H9 (cell line): Measurements from ENCODE around the gene MTHFD1L. TPM values are rescaled to one million over a fixed set of nuclear protein-coding genes. Genes with fewer than 3 reads are reported as not detected.

Experiments used
- DNase-seq: peaks from one replicate; pipeline ENCODE4 v3.0.0-alpha.2; 2017
- H2AFZ ChIP-seq: one replicate; pipeline ENCODE4 v1.6.1; 2013; ENCODE audit warnings: mild to moderate bottlenecking, low read length, control low read depth, moderate library complexity
- H2AK5ac ChIP-seq: 2 replicates; pipeline ENCODE4 v1.6.1; 2013; ENCODE audit warnings: low read length, control low read depth, mixed read lengths; ENCODE audit not compliant: insufficient read length
- H2BK120ac ChIP-seq: one replicate; pipeline ENCODE4 v1.6.1; 2013; ENCODE audit warnings: low read depth, mild to moderate bottlenecking, low read length, control low read depth, inconsistent platforms; ENCODE audit not compliant: poor library complexity, severe bottlenecking
- H2BK12ac ChIP-seq: 2 replicates; pipeline ENCODE4 v1.6.1; 2013; ENCODE audit warnings: low read length, control low read depth, mixed read lengths, low read depth; ENCODE audit not compliant: insufficient read length
- H2BK15ac ChIP-seq: 2 replicates; pipeline ENCODE4 v1.6.1; 2013; ENCODE audit warnings: low read depth, low read length, control low read depth
- H2BK20ac ChIP-seq: one replicate; pipeline ENCODE4 v1.6.1; 2013; ENCODE audit warnings: low read depth, mild to moderate bottlenecking, low read length, control low read depth, inconsistent platforms; ENCODE audit not compliant: poor library complexity, severe bottlenecking
- H2BK5ac ChIP-seq: 2 replicates; pipeline ENCODE4 v1.6.1; 2013; ENCODE audit warnings: low read length, control low read depth, mixed read lengths; ENCODE audit not compliant: insufficient read length
- H3K14ac ChIP-seq: 2 replicates; pipeline ENCODE4 v1.6.1; 2013; ENCODE audit warnings: low read length, control low read depth; ENCODE audit not compliant: insufficient read depth
- H3K18ac ChIP-seq: 2 replicates; pipeline ENCODE4 v1.6.1; 2013; ENCODE audit warnings: low read depth, mild to moderate bottlenecking, mixed read lengths, low read length, control low read depth; ENCODE audit not compliant: insufficient read length
- H3K23ac ChIP-seq: 2 replicates; pipeline ENCODE4 v1.6.1; 2013; ENCODE audit warnings: low read length, control low read depth, mixed read lengths, low read depth; ENCODE audit not compliant: insufficient read length
- H3K23me2 ChIP-seq: 2 replicates; pipeline ENCODE4 v1.6.1; 2013; ENCODE audit warnings: low read depth, mild to moderate bottlenecking, mixed read lengths, low read length, control low read depth; ENCODE audit not compliant: insufficient read length, poor library complexity, severe bottlenecking
- H3K27ac ChIP-seq: 2 replicates; pipeline ENCODE4 v1.5.1; 2013; ENCODE audit warnings: low read length, control low read depth, mixed read lengths, low read depth; ENCODE audit not compliant: insufficient read length
- H3K27me3 ChIP-seq: 2 replicates; pipeline ENCODE4 v1.6.1; 2013; ENCODE audit warnings: low read length, control low read depth, inconsistent platforms; ENCODE audit not compliant: insufficient read depth
- H3K4ac ChIP-seq: 2 replicates; pipeline ENCODE4 v1.6.1; 2013; ENCODE audit warnings: low read depth, mild to moderate bottlenecking, control low read depth, inconsistent platforms, low read length, moderate library complexity
- H3K4me1 ChIP-seq: 2 replicates; pipeline ENCODE4 v1.6.1; 2013; ENCODE audit warnings: low read length, control low read depth, inconsistent platforms; ENCODE audit not compliant: insufficient read depth
- H3K4me2 ChIP-seq: 2 replicates; pipeline ENCODE4 v1.6.1; 2013; ENCODE audit warnings: low read length, control low read depth, mixed read lengths; ENCODE audit not compliant: insufficient read length, insufficient read depth
- H3K56ac ChIP-seq: 2 replicates; pipeline ENCODE4 v1.6.1; 2013; ENCODE audit warnings: low read depth, mild to moderate bottlenecking, mixed read lengths, low read length, control low read depth; ENCODE audit not compliant: insufficient read length
- H3K79me1 ChIP-seq: 2 replicates; pipeline ENCODE4 v1.6.1; 2013; ENCODE audit warnings: low read depth, mild to moderate bottlenecking, moderate library complexity, low read length, control low read depth, inconsistent platforms; ENCODE audit not compliant: insufficient read depth, poor library complexity, severe bottlenecking
- H3K79me2 ChIP-seq: 2 replicates; pipeline ENCODE4 v1.6.1; 2013; ENCODE audit warnings: low read length, control low read depth, inconsistent platforms; ENCODE audit not compliant: insufficient read depth
- H3K9ac ChIP-seq: 2 replicates; pipeline ENCODE4 v1.6.1; 2013; ENCODE audit warnings: low read length, control low read depth, mixed read lengths; ENCODE audit not compliant: insufficient read length; ENCODE audit errors: extremely low read depth
- H3K9me3 ChIP-seq: one replicate; pipeline ENCODE4 v1.6.1; 2013; ENCODE audit warnings: low read depth, low read length, inconsistent platforms; ENCODE audit not compliant: control insufficient read depth
- H3T11ph ChIP-seq: one replicate; pipeline ENCODE4 v1.6.1; 2013; ENCODE audit warnings: mild to moderate bottlenecking, low read length, control low read depth, inconsistent platforms
- H4K20me1 ChIP-seq: one replicate; pipeline ENCODE4 v1.6.1; 2013; ENCODE audit not compliant: control insufficient read depth, insufficient read length, insufficient read depth
- H4K5ac ChIP-seq: 2 replicates; pipeline ENCODE4 v1.6.1; 2013; ENCODE audit warnings: low read depth, mild to moderate bottlenecking, mixed read lengths, low read length, control low read depth; ENCODE audit not compliant: insufficient read length
- H4K8ac ChIP-seq: replicated peaks from 2 replicates; pipeline ENCODE4 v1.6.1; 2013; ENCODE audit warnings: low read length, control low read depth, mixed read lengths, low read depth; ENCODE audit not compliant: insufficient read length
- H4K91ac ChIP-seq: 2 replicates; pipeline ENCODE4 v1.6.1; 2013; ENCODE audit warnings: low read depth, mild to moderate bottlenecking, moderate library complexity, mixed read lengths, low read length, control low read depth; ENCODE audit not compliant: insufficient read length
- H3K27ac Mint-ChIP-seq, 3 experiments: 2 replicates in 2 of 3; 3 replicates in 1 of 3; pipeline ENCODE4 v1.8.0; 2020 to 2021; ENCODE audit warnings: mixed read lengths in 3 of 3, mild to moderate bottlenecking in 1 of 3, moderate library complexity in 1 of 3
- H3K27me3 Mint-ChIP-seq: 2 replicates; pipeline ENCODE4 v1.8.0; 2021; ENCODE audit warnings: low read depth, mild to moderate bottlenecking, moderate library complexity, mixed read lengths
- H3K36me3 Mint-ChIP-seq, 3 experiments: 2 replicates in 2 of 3; 3 replicates in 1 of 3; pipeline ENCODE4 v1.8.0; 2020 to 2021; ENCODE audit warnings: low read depth in 3 of 3, mixed read lengths in 3 of 3; ENCODE audit not compliant: insufficient read depth in 1 of 3
- H3K4me1 Mint-ChIP-seq, 2 experiments: 2 replicates each; pipeline ENCODE4 v1.8.0; 2020; ENCODE audit warnings: mixed read lengths in 2 of 2
- H3K4me3 Mint-ChIP-seq, 2 experiments: 2 replicates in 1 of 2; 3 replicates in 1 of 2; pipeline ENCODE4 v1.8.0; 2020 to 2021; ENCODE audit warnings: mild to moderate bottlenecking in 2 of 2, mixed read lengths in 2 of 2, moderate library complexity in 1 of 2
- H3K9me3 Mint-ChIP-seq, 2 experiments: 2 replicates in 1 of 2; 3 replicates in 1 of 2; pipeline ENCODE4 v1.8.0; 2020; ENCODE audit warnings: mild to moderate bottlenecking in 2 of 2, mixed read lengths in 2 of 2, moderate library complexity in 1 of 2
- WGBS: extraction: QIAGEN DNeasy Blood & Tissue Kit; methylation state at CpG from one replicate; pipeline ENCODE4 v1.1.7; 2013; ENCODE audit warnings: missing lambda C conversion rate, low lambda C conversion rate, mixed read lengths; ENCODE audit not compliant: insufficient read length; ENCODE audit errors: extremely low coverage; 5-methylcytosine and 5-hydroxymethylcytosine counted together
- total RNA-seq: library from RNA; stranded (reverse); gene quantifications from 2 replicates; pipeline ENCODE4 v1.2.1, GENCODE V29; 2021
- TF ChIP-seq, protein P1 (sequence below): fragments of 200-600 bp; sonication (generic); conservative IDR thresholded peaks from 3 replicates; pipeline ENCODE4 v1.8.0; 2021; ENCODE audit warnings: antibody characterized with exemption, mild to moderate bottlenecking

MTHFD1L gene
- total RNA-seq, 1 experiment from 2014 or later = 90.2 TPM

- Histone ChIP-seq H4K91ac (no peak overlapping the region), H3K4ac (no peak overlapping the region), H2BK5ac (no peak overlapping the region), H3K27ac (no peak overlapping the region), H2AFZ (no peak overlapping the region), H2AK5ac (no peak overlapping the region), H3K18ac (no peak overlapping the region), H3K23me2 (no peaks in the 10 kb centered on the region), H3K56ac (no peak overlapping the region), H3K79me1 (no peaks in the 10 kb centered on the region), H3K79me2 (no peaks in the 10 kb centered on the region), H3K4me2 (no peak overlapping the region), H4K8ac (no peak overlapping the region), H3K23ac (no peak overlapping the region), H2BK20ac (no peak overlapping the region), H2BK12ac (no peak overlapping the region), H3K4me1 (no peaks in the 10 kb centered on the region), H2BK120ac (no peak overlapping the region), H3K14ac (no peak overlapping the region), H4K5ac (no peak overlapping the region), H3T11ph (no peak overlapping the region), H2BK15ac (no peak overlapping the region), H3K27me3 (no peaks in the 10 kb centered on the region), H3K9ac (no peak overlapping the region), H3K9me3 (no peaks in the 10 kb centered on the region), H4K20me1 (no peaks in the 10 kb centered on the region)
- no peaks in the 10 kb centered on the region for H3K4me1 Mint-ChIP-seq
- no peak overlapping the region for H3K27ac Mint-ChIP-seq
- H3K27me3 Mint-ChIP-seq = no peaks in the 10 kb centered on the region
- H3K36me3 Mint-ChIP-seq = peaks cover 40 to 70% (median 57%) of the 10 kb centered on the region in 3 experiments; a peak in 6 of 7 replicates
- TF ChIP-seq, protein P1, sequence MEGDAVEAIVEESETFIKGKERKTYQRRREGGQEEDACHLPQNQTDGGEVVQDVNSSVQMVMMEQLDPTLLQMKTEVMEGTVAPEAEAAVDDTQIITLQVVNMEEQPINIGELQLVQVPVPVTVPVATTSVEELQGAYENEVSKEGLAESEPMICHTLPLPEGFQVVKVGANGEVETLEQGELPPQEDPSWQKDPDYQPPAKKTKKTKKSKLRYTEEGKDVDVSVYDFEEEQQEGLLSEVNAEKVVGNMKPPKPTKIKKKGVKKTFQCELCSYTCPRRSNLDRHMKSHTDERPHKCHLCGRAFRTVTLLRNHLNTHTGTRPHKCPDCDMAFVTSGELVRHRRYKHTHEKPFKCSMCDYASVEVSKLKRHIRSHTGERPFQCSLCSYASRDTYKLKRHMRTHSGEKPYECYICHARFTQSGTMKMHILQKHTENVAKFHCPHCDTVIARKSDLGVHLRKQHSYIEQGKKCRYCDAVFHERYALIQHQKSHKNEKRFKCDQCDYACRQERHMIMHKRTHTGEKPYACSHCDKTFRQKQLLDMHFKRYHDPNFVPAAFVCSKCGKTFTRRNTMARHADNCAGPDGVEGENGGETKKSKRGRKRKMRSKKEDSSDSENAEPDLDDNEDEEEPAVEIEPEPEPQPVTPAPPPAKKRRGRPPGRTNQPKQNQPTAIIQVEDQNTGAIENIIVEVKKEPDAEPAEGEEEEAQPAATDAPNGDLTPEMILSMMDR = no peak
- no peak for DNase-seq
- WGBS = no CpG with 5 or more reads among the region's 2 CpGs
- H3K4me3 Mint-ChIP-seq = no peak overlapping the region
- no peaks in the 10 kb centered on the region for H3K9me3 Mint-ChIP-seq
Observed at GRCh38 chr6:150922137-150922536, 56.6 kb downstream of the MTHFD1L start.
